IMR-90 (cell line): ENCODE results near the gene RAD51B. TPM values are rescaled to one million over a fixed set of nuclear protein-coding genes. Genes with fewer than 3 reads are reported as not detected.

ENCODE experiments used
- ATAC-seq: fragments of 200-7000 bp; cut with Tn5 transposase; 2 replicates; pipeline ENCODE4 v1.9.1; 2020; ENCODE audit warnings: low read depth, mild to moderate bottlenecking, moderate library complexity
- BruUV-seq: library from RNA; stranded (reverse); fragments of 400-500 nt; replicated peaks from 2 replicates; lab custom pipeline; 2021; lab: Mats Ljungman, UMichigan
- CTCF ChIA-PET: fragments of 300-600 bp; formaldehyde crosslinking; extraction: SDS; loops from one replicate; lab custom pipeline; 2021; ENCODE audit warnings: antibody characterized with exemption; lab: Yijun Ruan, JAX
- POLR2A ChIA-PET: fragments of 300-600 bp; sonication (Branson Sonifier 250); formaldehyde crosslinking; loops from one replicate; lab custom pipeline; 2022; ENCODE audit warnings: antibody characterized with exemption; ENCODE audit not compliant: unreplicated experiment; lab: Charles Lee
- DNase-seq: peaks from one replicate; pipeline ENCODE4 v3.0.0; 2013
- H2AFZ ChIP-seq: replicated peaks from 2 replicates; pipeline ENCODE3; 2013; ENCODE audit warnings: low read length, mild to moderate bottlenecking; ENCODE audit not compliant: poor library complexity
- H2AK5ac ChIP-seq: 2 replicates; pipeline ENCODE4 v1.6.1; 2013; ENCODE audit warnings: low read depth, low read length, inconsistent platforms
- H2AK9ac ChIP-seq: replicated peaks from 2 replicates; pipeline ENCODE3; 2013; ENCODE audit warnings: mild to moderate bottlenecking, low read depth, low read length, moderate library complexity; ENCODE audit not compliant: poor library complexity
- H2BK120ac ChIP-seq: 2 replicates; pipeline ENCODE4 v1.6.1; 2013; ENCODE audit warnings: low read depth, low read length, inconsistent platforms
- H2BK15ac ChIP-seq: 3 replicates; pipeline ENCODE4 v1.6.1; 2013; ENCODE audit warnings: low read depth, low read length, inconsistent platforms
- H2BK20ac ChIP-seq: 2 replicates; pipeline ENCODE4 v1.6.1; 2013; ENCODE audit warnings: low read depth, mild to moderate bottlenecking, inconsistent platforms, low read length, moderate library complexity
- H2BK5ac ChIP-seq: 2 replicates; pipeline ENCODE4 v1.6.1; 2013; ENCODE audit warnings: mild to moderate bottlenecking, low read depth, low read length, inconsistent platforms; ENCODE audit not compliant: poor library complexity, severe bottlenecking
- H3K14ac ChIP-seq: replicated peaks from 2 replicates; pipeline ENCODE4 v1.6.1; 2013; ENCODE audit warnings: low read depth, low read length, inconsistent platforms
- H3K18ac ChIP-seq: 2 replicates; pipeline ENCODE4 v1.6.1; 2013; ENCODE audit warnings: low read depth, low read length, control low read depth
- H3K23ac ChIP-seq: 2 replicates; pipeline ENCODE4 v1.6.1; 2013; ENCODE audit warnings: low read depth, low read length, inconsistent platforms
- H3K27ac ChIP-seq: 2 replicates; pipeline ENCODE4 v1.5.1; 2013; ENCODE audit warnings: mild to moderate bottlenecking, control low read depth, low read length; ENCODE audit not compliant: insufficient read depth
- H3K27me3 ChIP-seq: 2 replicates; pipeline ENCODE4 v1.6.1; 2013; ENCODE audit warnings: low read length; ENCODE audit not compliant: control insufficient read depth, insufficient read depth
- H3K36me3 ChIP-seq: 2 replicates; pipeline ENCODE4 v1.6.1; 2013; ENCODE audit warnings: low read length, mixed read lengths; ENCODE audit not compliant: control insufficient read depth, insufficient read depth
- H3K4ac ChIP-seq: 2 replicates; pipeline ENCODE4 v1.6.1; 2013; ENCODE audit warnings: low read depth, low read length, inconsistent platforms
- H3K4me1 ChIP-seq: 2 replicates; pipeline ENCODE4 v1.6.1; 2013; ENCODE audit warnings: low read length, mixed read lengths; ENCODE audit not compliant: control insufficient read depth, insufficient read depth
- H3K4me2 ChIP-seq: 2 replicates; pipeline ENCODE4 v1.6.1; 2013; ENCODE audit warnings: low read depth, mild to moderate bottlenecking, control low read depth, low read length, moderate library complexity
- H3K4me3 ChIP-seq: 2 replicates; pipeline ENCODE4 v1.5.1; 2013; ENCODE audit warnings: low read depth, mild to moderate bottlenecking, control low read depth, low read length, moderate library complexity; ENCODE audit not compliant: insufficient read depth
- H3K56ac ChIP-seq: 2 replicates; pipeline ENCODE4 v1.6.1; 2013; ENCODE audit warnings: low read length, inconsistent platforms; ENCODE audit not compliant: insufficient read depth; ENCODE audit errors: extremely low read depth
- H3K79me1 ChIP-seq, 2 experiments: 2 replicates each; pipeline ENCODE4 v1.6.1; 2013; ENCODE audit warnings: low read length in 2 of 2, inconsistent platforms in 1 of 2, low read depth in 1 of 2
- H3K9ac ChIP-seq: 2 replicates; pipeline ENCODE4 v1.6.1; 2013; ENCODE audit warnings: low read depth, low read length, control low read depth
- H3K9me1 ChIP-seq: 2 replicates; pipeline ENCODE4 v1.6.1; 2013; ENCODE audit warnings: low read length, inconsistent platforms; ENCODE audit not compliant: insufficient read depth
- H3K9me3 ChIP-seq: 2 replicates; pipeline ENCODE4 v1.6.1; 2013; ENCODE audit warnings: low read length; ENCODE audit not compliant: control insufficient read depth, insufficient read depth
- H4K20me1 ChIP-seq: 2 replicates; pipeline ENCODE4 v1.6.1; 2013; ENCODE audit warnings: low read length, inconsistent platforms; ENCODE audit not compliant: insufficient read depth
- H4K5ac ChIP-seq: 2 replicates; pipeline ENCODE4 v1.6.1; 2013; ENCODE audit warnings: mild to moderate bottlenecking, low read depth, low read length, control low read depth
- H4K8ac ChIP-seq, 2 experiments: 2 replicates each; pipeline ENCODE4 v1.6.1; 2013; ENCODE audit warnings: low read depth in 2 of 2, low read length in 2 of 2, control low read depth in 1 of 2, inconsistent platforms in 1 of 2
- H4K91ac ChIP-seq: 2 replicates; pipeline ENCODE4 v1.6.1; 2013; ENCODE audit warnings: low read depth, low read length, inconsistent platforms; ENCODE audit not compliant: insufficient read depth
- BHLHE40 ChIP-seq: fragments of 150-350 bp; IDR thresholded peaks from 2 replicates; pipeline ENCODE4 v1.6.1; 2016; ENCODE audit warnings: mild to moderate bottlenecking, low read depth, low read length
- CEBPB ChIP-seq: IDR thresholded peaks from 2 replicates; pipeline ENCODE4 v1.6.1; 2012; ENCODE audit warnings: low read depth, low read length, improper control_type of control experiment
- CHD1 ChIP-seq: IDR thresholded peaks from 2 replicates; pipeline ENCODE4 v1.6.1; 2012; ENCODE audit warnings: low read depth, low read length, improper control_type of control experiment
- ELK1 ChIP-seq: fragments of 150-350 bp; IDR thresholded peaks from 2 replicates; pipeline ENCODE4 v1.6.1; 2016; ENCODE audit warnings: low read depth, mild to moderate bottlenecking, low read length, moderate library complexity, borderline replicate concordance
- FOS ChIP-seq: fragments of 150-350 bp; IDR thresholded peaks from 2 replicates; pipeline ENCODE4 v1.6.1; 2016; ENCODE audit warnings: low read depth, low read length
- MAFK ChIP-seq: IDR thresholded peaks from 2 replicates; pipeline ENCODE4 v1.6.1; 2012; ENCODE audit warnings: low read depth, low read length, improper control_type of control experiment
- MAZ ChIP-seq: IDR thresholded peaks from 2 replicates; pipeline ENCODE4 v1.6.1; 2012; ENCODE audit warnings: low read depth, mild to moderate bottlenecking, low read length, improper control_type of control experiment, moderate library complexity, borderline replicate concordance
- MXI1 ChIP-seq: IDR thresholded peaks from 2 replicates; pipeline ENCODE4 v1.6.1; 2012; ENCODE audit warnings: low read depth, mild to moderate bottlenecking, low read length, moderate library complexity, borderline replicate concordance
- NFE2L2 ChIP-seq: fragments of 150-350 bp; IDR thresholded peaks from 2 replicates; pipeline ENCODE4 v1.6.1; 2016; ENCODE audit warnings: low read depth, mild to moderate bottlenecking, low read length
- RAD21 ChIP-seq: IDR thresholded peaks from 2 replicates; pipeline ENCODE4 v1.6.1; 2012; ENCODE audit warnings: low read length, improper control_type of control experiment
- RCOR1 ChIP-seq: IDR thresholded peaks from 2 replicates; pipeline ENCODE4 v1.6.1; 2012; ENCODE audit warnings: mild to moderate bottlenecking, low read length, improper control_type of control experiment; ENCODE audit not compliant: insufficient replicate concordance
- RFX5 ChIP-seq: IDR thresholded peaks from 2 replicates; pipeline ENCODE4 v1.8.0; 2012; ENCODE audit warnings: low read depth, mild to moderate bottlenecking, low read length, moderate library complexity
- SMC3 ChIP-seq: fragments of 150-350 bp; IDR thresholded peaks from 2 replicates; pipeline ENCODE4 v1.6.1; 2016; ENCODE audit warnings: low read depth, mild to moderate bottlenecking, antibody characterized with exemption, low read length, moderate library complexity
- USF2 ChIP-seq: fragments of 150-350 bp; IDR thresholded peaks from 2 replicates; pipeline ENCODE4 v1.6.1; 2017; ENCODE audit warnings: mild to moderate bottlenecking, antibody characterized with exemption, low read length, low read depth
- WGBS, 2 experiments: methylation state at CpG; one replicate each; pipeline versions ENCODE4 v1.1.5 to v1.1.7; 2013; ENCODE audit warnings: missing lambda C conversion rate in 2 of 2; ENCODE audit not compliant: insufficient read length in 1 of 2; ENCODE audit errors: extremely low coverage in 2 of 2; 5-methylcytosine and 5-hydroxymethylcytosine counted together
- dilution Hi-C: fragments of 300-500 bp; cut with HindIII; formaldehyde crosslinking; loops from one replicate; pipeline ENCODE4 v1.14.3; 2018; ENCODE audit warnings: low sequenced_read_pairs; ENCODE audit not compliant: unreplicated experiment
- in situ Hi-C: fragments of 300-500 bp; cut with MboI; formaldehyde crosslinking; loops from 3 replicates; pipeline ENCODE4 v1.14.3; 2019; ENCODE audit warnings: low sequenced_read_pairs, inconsistent platforms, mixed read lengths
- intact Hi-C: fragments of 100-400 bp; cut with micrococcal nuclease; formaldehyde crosslinking; loops from 2 replicates; pipeline ENCODE4 v1.10.0; 2022
- polyA plus RNA-seq, 3 experiments: library from polyadenylated mRNA; depleted of rRNA; stranded (reverse); fragments of >200 nt; gene quantifications; 2 replicates each; pipeline ENCODE4 v1.2.3, GENCODE V29; 2012; ENCODE audit warnings: low replicate concordance in 1 of 3
- total RNA-seq: library from RNA; depleted of rRNA; stranded (reverse); fragments of >200 nt; gene quantifications from 2 replicates; pipeline ENCODE4 v1.2.3, GENCODE V29; 2012
- TF ChIP-seq, protein P1 (sequence below): conservative IDR thresholded peaks from 2 replicates; pipeline ENCODE4 v1.5.1; 2012; ENCODE audit warnings: mild to moderate bottlenecking, low read depth, low read length, improper control_type of control experiment

Gene RAD51B
- total and polyA plus RNA-seq, 2 of the 4 experiments (the other 2 are of a cell fraction) = 5.1 to 18.8 TPM

DNA sequence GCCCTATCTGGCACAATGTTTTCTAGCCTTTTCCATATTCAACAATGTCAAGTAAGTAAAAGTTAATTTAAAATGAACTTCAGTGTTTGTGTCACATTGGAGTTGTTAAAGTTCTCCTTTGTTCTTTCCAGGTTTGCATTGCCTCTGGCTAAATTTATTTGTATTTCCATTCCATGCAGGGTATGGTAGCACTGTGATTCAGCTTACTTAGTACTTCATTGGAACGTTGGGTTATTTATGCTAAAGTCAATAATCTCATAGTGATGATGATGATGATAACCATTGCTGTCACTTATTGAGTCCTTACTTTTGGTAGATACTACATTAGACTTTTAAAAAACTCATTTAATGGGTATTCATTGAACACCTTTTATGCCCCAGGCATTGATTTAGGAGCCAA lies 286.9 kb downstream of the RAD51B start:
- TF ChIP-seq MAZ (no peak), CEBPB (no peak), USF2 (no peak), FOS (no peak), ELK1 (no peak), CHD1 (no peak), NFE2L2 (no peak), RFX5 (no peak), MAFK (no peak), SMC3 (no peak), RAD21 (no peak), RCOR1 (no peak), MXI1 (no peak), BHLHE40 (no peak)
- TF ChIP-seq, protein P1, sequence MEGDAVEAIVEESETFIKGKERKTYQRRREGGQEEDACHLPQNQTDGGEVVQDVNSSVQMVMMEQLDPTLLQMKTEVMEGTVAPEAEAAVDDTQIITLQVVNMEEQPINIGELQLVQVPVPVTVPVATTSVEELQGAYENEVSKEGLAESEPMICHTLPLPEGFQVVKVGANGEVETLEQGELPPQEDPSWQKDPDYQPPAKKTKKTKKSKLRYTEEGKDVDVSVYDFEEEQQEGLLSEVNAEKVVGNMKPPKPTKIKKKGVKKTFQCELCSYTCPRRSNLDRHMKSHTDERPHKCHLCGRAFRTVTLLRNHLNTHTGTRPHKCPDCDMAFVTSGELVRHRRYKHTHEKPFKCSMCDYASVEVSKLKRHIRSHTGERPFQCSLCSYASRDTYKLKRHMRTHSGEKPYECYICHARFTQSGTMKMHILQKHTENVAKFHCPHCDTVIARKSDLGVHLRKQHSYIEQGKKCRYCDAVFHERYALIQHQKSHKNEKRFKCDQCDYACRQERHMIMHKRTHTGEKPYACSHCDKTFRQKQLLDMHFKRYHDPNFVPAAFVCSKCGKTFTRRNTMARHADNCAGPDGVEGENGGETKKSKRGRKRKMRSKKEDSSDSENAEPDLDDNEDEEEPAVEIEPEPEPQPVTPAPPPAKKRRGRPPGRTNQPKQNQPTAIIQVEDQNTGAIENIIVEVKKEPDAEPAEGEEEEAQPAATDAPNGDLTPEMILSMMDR = no peak
- Histone ChIP-seq H3K4me1 (peaks cover 4% of the 10 kb centered on the region; the same call in 1 of the 2 replicates), H4K20me1 (no peaks in the 10 kb centered on the region), H3K9me3 (peaks cover 7% of the 10 kb centered on the region), H3K27ac (no peak overlapping the region), H2BK5ac (no peak overlapping the region), H4K8ac (no peak overlapping the region), H3K14ac (no peak overlapping the region), H2AK5ac (no peak overlapping the region), H2AFZ (no peak overlapping the region), H4K91ac (no peak overlapping the region), H2BK15ac (no peak overlapping the region), H3K4ac (no peak overlapping the region), H3K9me1 (no peaks in the 10 kb centered on the region), H3K4me3 (no peak overlapping the region), H3K27me3 (no peaks in the 10 kb centered on the region), H2AK9ac (no peak overlapping the region), H3K56ac (no peak overlapping the region), H3K9ac (no peak overlapping the region), H3K36me3 (no peaks in the 10 kb centered on the region), H3K23ac (no peak overlapping the region), H3K4me2 (no peak overlapping the region), H2BK20ac (no peak overlapping the region), H3K79me1 (no peaks in the 10 kb centered on the region), H3K18ac (no peak overlapping the region; the same call in 1 of the 2 replicates), H4K5ac (no peak overlapping the region), H2BK120ac (no peak overlapping the region)
- ChIA-PET POLR2A (interaction anchor here (0.6 kb wide), 1 partner anchor 162 kb away, joined by 3 read pairs; no protein-coding TSS in a partner anchor), CTCF (no interaction called here)
- no TSS peak for BruUV-seq
- in situ Hi-C loops (no loop called here), intact Hi-C loops (loop anchor here (10.0 kb wide), 1 partner anchor 88 kb away; no protein-coding TSS in a partner anchor), dilution Hi-C loops (no loop called here)
- no peak for DNase-seq
- no CpG with 5 or more reads among the region's 1 CpG for WGBS, 2 experiments
- ATAC-seq = no peak
